Chondrocyte (in vitro differentiated cells): ENCODE results near the gene SLC35F4. TPM values are rescaled to one million over a fixed set of nuclear protein-coding genes. Genes with fewer than 3 reads are reported as not detected.

ENCODE experiments used
- DNase-seq: peaks from one replicate; pipeline ENCODE4 v3.0.0; 2021; ENCODE audit warnings: mixed read lengths, low spot score
- H3K27ac Mint-ChIP-seq: one replicate; pipeline ENCODE4 v1.8.0; 2021; ENCODE audit warnings: mild to moderate bottlenecking, moderate library complexity, mixed read lengths; ENCODE audit not compliant: unreplicated experiment
- H3K27me3 Mint-ChIP-seq: 2 replicates; pipeline ENCODE4 v1.8.0; 2021; ENCODE audit warnings: low read depth, mixed read lengths
- H3K36me3 Mint-ChIP-seq: 2 replicates; pipeline ENCODE4 v1.8.0; 2021; ENCODE audit warnings: low read depth, mixed read lengths
- H3K4me1 Mint-ChIP-seq: 2 replicates; pipeline ENCODE4 v1.8.0; 2021; ENCODE audit warnings: low read depth, mild to moderate bottlenecking, mixed read lengths
- H3K4me3 Mint-ChIP-seq: one replicate; pipeline ENCODE4 v1.8.0; 2021; ENCODE audit warnings: mild to moderate bottlenecking, moderate library complexity, mixed read lengths; ENCODE audit not compliant: unreplicated experiment
- H3K9me3 Mint-ChIP-seq: 2 replicates; pipeline ENCODE4 v1.8.0; 2021; ENCODE audit warnings: low read depth, mixed read lengths
- total RNA-seq: library from RNA; stranded (reverse); gene quantifications from 3 replicates; pipeline ENCODE4 v1.2.1, GENCODE V29; 2021
- TF ChIP-seq, protein P1 (sequence below): fragments of 200-600 bp; sonication (generic); IDR thresholded peaks from 2 replicates; pipeline ENCODE4 v1.5.0; 2021; ENCODE audit warnings: antibody characterized with exemption, mild to moderate bottlenecking, moderate library complexity

Gene SLC35F4
- total RNA-seq, 1 donor from 2014 or later, result not detected

DNA sequence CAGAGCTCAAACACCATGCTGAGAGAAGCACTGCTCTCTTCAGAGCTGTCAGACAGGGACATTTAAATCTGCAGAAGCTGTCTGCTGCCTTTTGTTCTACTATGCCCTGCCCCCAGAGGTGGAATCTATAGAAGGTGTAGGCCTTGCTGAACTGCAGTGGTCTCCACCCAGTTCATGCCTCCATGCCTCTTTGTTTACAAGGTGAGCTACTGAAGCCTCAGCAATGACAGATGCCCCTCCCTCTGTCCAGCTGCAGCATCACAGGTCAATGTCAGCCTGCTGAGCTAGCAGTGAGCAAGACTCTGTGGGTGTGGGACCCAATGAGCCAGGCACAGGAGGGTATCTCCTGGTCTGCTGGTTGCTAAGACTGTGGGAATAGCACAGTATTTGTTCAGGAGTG, 346.8 kb downstream of the SLC35F4 start:
- no peak for DNase-seq
- TF ChIP-seq, protein P1, sequence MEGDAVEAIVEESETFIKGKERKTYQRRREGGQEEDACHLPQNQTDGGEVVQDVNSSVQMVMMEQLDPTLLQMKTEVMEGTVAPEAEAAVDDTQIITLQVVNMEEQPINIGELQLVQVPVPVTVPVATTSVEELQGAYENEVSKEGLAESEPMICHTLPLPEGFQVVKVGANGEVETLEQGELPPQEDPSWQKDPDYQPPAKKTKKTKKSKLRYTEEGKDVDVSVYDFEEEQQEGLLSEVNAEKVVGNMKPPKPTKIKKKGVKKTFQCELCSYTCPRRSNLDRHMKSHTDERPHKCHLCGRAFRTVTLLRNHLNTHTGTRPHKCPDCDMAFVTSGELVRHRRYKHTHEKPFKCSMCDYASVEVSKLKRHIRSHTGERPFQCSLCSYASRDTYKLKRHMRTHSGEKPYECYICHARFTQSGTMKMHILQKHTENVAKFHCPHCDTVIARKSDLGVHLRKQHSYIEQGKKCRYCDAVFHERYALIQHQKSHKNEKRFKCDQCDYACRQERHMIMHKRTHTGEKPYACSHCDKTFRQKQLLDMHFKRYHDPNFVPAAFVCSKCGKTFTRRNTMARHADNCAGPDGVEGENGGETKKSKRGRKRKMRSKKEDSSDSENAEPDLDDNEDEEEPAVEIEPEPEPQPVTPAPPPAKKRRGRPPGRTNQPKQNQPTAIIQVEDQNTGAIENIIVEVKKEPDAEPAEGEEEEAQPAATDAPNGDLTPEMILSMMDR, result no peak
- Mint-ChIP-seq H3K4me1 (no peaks in the 10 kb centered on the region), H3K9me3 (peaks cover 42% of the 10 kb centered on the region), H3K27me3 (peaks cover 1% of the 10 kb centered on the region), H3K4me3 (no peak overlapping the region), H3K36me3 (no peaks in the 10 kb centered on the region), H3K27ac (no peak overlapping the region)
